Measurements from ENCODE around the gene KLF4. TPM values are rescaled to one million over a fixed set of nuclear protein-coding genes. Genes with fewer than 3 reads are reported as not detected.

The KLF4 gene
- total RNA-seq, 4 donors from 2014 or later = 24.9 to 56.6 (median 30.3) TPM

GRCh38 chr9:107487521-107488374 is 1.8 kb downstream of the KLF4 start:
- Histone ChIP-seq H3K4me1 (peaks cover 10 to 18% of the 10 kb centered on the region in 2 donors), H3K36me3 (no peaks in the 10 kb centered on the region), H3K27me3 (no peaks in the 10 kb centered on the region), H3K4me3 (replicated peaks in 1 of 3) (peak overlapping the region in 2 of 3 donors; percentile 43 to 53), H3K27ac (peak overlapping the region; percentile 88 to 91 (median 90)), H3K9me3 (no peaks in the 10 kb centered on the region)
- DNase-seq = peak; percentile 69 to 75
- TF ChIP-seq POLR2A (IDR thresholded peaks at IDR 0.05) (no peak), CTCF (IDR thresholded peaks at IDR 0.05) (peak in 5 of 6 experiments; percentile 36 to 65 (median 49))
- intact Hi-C loops (cut with DNase I) = loop anchor here (10.0 kb wide), 1 partner anchor 257 kb away; no protein-coding TSS in a partner anchor
- WGBS, 2 donors = 0 to 4% methylated on average over 2 to 42 of the region's 91 CpGs

- H3K27ac ChIP-seq = peak overlapping the region; percentile 88 to 91 (median 90)
- H3K4me3 ChIP-seq (replicated peaks in 1 of 3) = peak overlapping the region in 1 of 3 donors; percentile 53
- no peak for TF ChIP-seq CTCF (IDR thresholded peaks at IDR 0.05)
- no peak for TF ChIP-seq POLR2A (IDR thresholded peaks at IDR 0.05)
- H3K36me3 ChIP-seq = no peaks in the 10 kb centered on the region
- intact Hi-C loops (cut with DNase I) = loop anchor here (10.0 kb wide), 1 partner anchor 258 kb away; no protein-coding TSS in a partner anchor
- 51 to 62% methylated on average over 25 to 28 of the region's 31 CpGs for WGBS, 2 donors
- no peaks in the 10 kb centered on the region for H3K27me3 ChIP-seq
- peaks cover 10 to 18% of the 10 kb centered on the region in 2 donors for H3K4me1 ChIP-seq
- H3K9me3 ChIP-seq = no peaks in the 10 kb centered on the region
- DNase-seq = peak in 1 of 2 donors; percentile 5
Observed at GRCh38 chr9:107486674-107487520, 2.7 kb downstream of the KLF4 start.

GRCh38 chr9:107485458-107486043 is 4.0 kb downstream of the KLF4 start:
- intact Hi-C loops (cut with DNase I) = loop anchor here (10.0 kb wide), 1 partner anchor 259 kb away; no protein-coding TSS in a partner anchor
- WGBS, 2 donors = 86 to 94% methylated on average over 15 of the region's 15 CpGs

GRCh38 chr9:107484117-107484723 is 5.3 kb downstream of the KLF4 start:
- 57 to 58% methylated on average over 4 of the region's 4 CpGs for WGBS, 2 donors
- peak; percentile 9 to 16 for DNase-seq
- intact Hi-C loops (cut with DNase I) = loop anchor here (10.0 kb wide), 1 partner anchor 261 kb away; no protein-coding TSS in a partner anchor
- Histone ChIP-seq H3K36me3 (no peaks in the 10 kb centered on the region), H3K27ac (no peak overlapping the region), H3K4me1 (peaks cover 5 to 10% of the 10 kb centered on the region in 2 donors), H3K4me3 (replicated peaks in 1 of 3) (no peak overlapping the region), H3K27me3 (no peaks in the 10 kb centered on the region), H3K9me3 (no peaks in the 10 kb centered on the region)
- TF ChIP-seq POLR2A (IDR thresholded peaks at IDR 0.05) = no peak
- peak in 5 of 6 experiments; percentile 16 to 63 (median 57) for TF ChIP-seq CTCF (IDR thresholded peaks at IDR 0.05)

More at GRCh38 chr9:107485458-107486043, 4.0 kb downstream of the KLF4 start:
- Histone ChIP-seq H3K27ac (peak overlapping the region; percentile 21 to 91 (median 88)), H3K9me3 (no peaks in the 10 kb centered on the region), H3K27me3 (no peaks in the 10 kb centered on the region), H3K4me1 (peaks cover 6 to 12% of the 10 kb centered on the region in 2 donors), H3K4me3 (replicated peaks in 1 of 3) (peak overlapping the region in 1 of 3 donors; percentile 5), H3K36me3 (no peaks in the 10 kb centered on the region)
- DNase-seq = no peak
- no peak for TF ChIP-seq POLR2A (IDR thresholded peaks at IDR 0.05)
- no peak for TF ChIP-seq CTCF (IDR thresholded peaks at IDR 0.05)
